GM23338 (cell line): ENCODE data around the gene THAP5. TPM values are rescaled to one million over a fixed set of nuclear protein-coding genes. Genes with fewer than 3 reads are reported as not detected.

Source experiments
- ATAC-seq: fragments of 200-7000 bp; cut with Tn5 transposase; 3 replicates; pipeline ENCODE4 v1.9.1; 2020
- DNase-seq: peaks from one replicate; pipeline ENCODE4 v3.0.0-alpha.2; 2015; ENCODE audit warnings: low spot score
- H2AFZ ChIP-seq: fragments of 200-600 bp; sonication (generic); 2 replicates; pipeline ENCODE4 v1.8.0; 2016; ENCODE audit warnings: antibody characterized with exemption, mild to moderate bottlenecking, moderate library complexity
- H3F3A ChIP-seq: fragments of 200-600 bp; sonication (generic); replicated peaks from 2 replicates; pipeline ENCODE4 v1.8.0; 2017; ENCODE audit warnings: antibody characterized with exemption, mixed run types, low read depth
- H3K27ac ChIP-seq: fragments of 200-600 bp; sonication (generic); 2 replicates; pipeline ENCODE4 v1.6.1; 2016; ENCODE audit warnings: low read depth
- H3K27me3 ChIP-seq: fragments of 200-600 bp; sonication (generic); 2 replicates; pipeline ENCODE4 v1.8.0; 2016; ENCODE audit warnings: mild to moderate bottlenecking, mixed run types, moderate library complexity; ENCODE audit not compliant: insufficient read depth
- H3K36me3 ChIP-seq: fragments of 200-600 bp; sonication (generic); 2 replicates; pipeline ENCODE4 v1.8.0; 2016; ENCODE audit warnings: mild to moderate bottlenecking; ENCODE audit not compliant: insufficient read depth
- H3K4me1 ChIP-seq: fragments of 200-600 bp; sonication (generic); 2 replicates; pipeline ENCODE4 v1.8.0; 2016; ENCODE audit warnings: mild to moderate bottlenecking, moderate library complexity; ENCODE audit not compliant: insufficient read depth
- H3K4me2 ChIP-seq: fragments of 200-600 bp; sonication (generic); 2 replicates; pipeline ENCODE4 v1.7.1; 2017; ENCODE audit warnings: mixed run types
- H3K4me3 ChIP-seq: fragments of 200-600 bp; sonication (generic); 2 replicates; pipeline ENCODE4 v1.6.1; 2016; ENCODE audit warnings: mixed run types
- H3K79me2 ChIP-seq: fragments of 200-600 bp; sonication (generic); replicated peaks from 2 replicates; pipeline ENCODE4 v1.8.0; 2017; ENCODE audit warnings: mild to moderate bottlenecking; ENCODE audit not compliant: insufficient read depth
- H3K9me2 ChIP-seq: fragments of 200-600 bp; sonication (generic); 2 replicates; pipeline ENCODE4 v1.8.0; 2017; ENCODE audit not compliant: insufficient read depth
- H4K20me1 ChIP-seq: fragments of 200-600 bp; sonication (generic); replicated peaks from 2 replicates; pipeline ENCODE4 v1.8.0; 2017; ENCODE audit warnings: mild to moderate bottlenecking; ENCODE audit not compliant: insufficient read depth
- H3K27ac Mint-ChIP-seq: 2 replicates; pipeline ENCODE4 v1.8.0; 2020; ENCODE audit warnings: inconsistent platforms, mild to moderate bottlenecking, moderate library complexity, mixed read lengths
- H3K27me3 Mint-ChIP-seq: 3 replicates; pipeline ENCODE4 v1.8.0; 2022; ENCODE audit warnings: low read depth, mild to moderate bottlenecking, moderate library complexity, mixed read lengths, inconsistent platforms; ENCODE audit not compliant: insufficient read depth, poor library complexity
- H3K36me3 Mint-ChIP-seq: 3 replicates; pipeline ENCODE4 v1.8.0; 2021; ENCODE audit warnings: low read depth, mild to moderate bottlenecking, inconsistent platforms, moderate library complexity, mixed read lengths
- H3K4me1 Mint-ChIP-seq: 3 replicates; pipeline ENCODE4 v1.8.0; 2020; ENCODE audit warnings: mild to moderate bottlenecking, inconsistent platforms, mixed read lengths
- H3K4me3 Mint-ChIP-seq: 3 replicates; pipeline ENCODE4 v1.8.0; 2021; ENCODE audit warnings: moderate library complexity, mild to moderate bottlenecking, inconsistent platforms, mixed read lengths
- H3K9me3 Mint-ChIP-seq: 3 replicates; pipeline ENCODE4 v1.8.0; 2020; ENCODE audit warnings: moderate library complexity, mild to moderate bottlenecking, inconsistent platforms, mixed read lengths
- EZH2 ChIP-seq: fragments of 200-600 bp; sonication (generic); IDR thresholded peaks from one replicate; pipeline ENCODE4 v1.8.0; 2017; ENCODE audit warnings: antibody characterized with exemption, mild to moderate bottlenecking, low read depth; ENCODE audit not compliant: unreplicated experiment
- EZH2phosphoT487 ChIP-seq: fragments of 200-600 bp; sonication (generic); IDR thresholded peaks from one replicate; pipeline ENCODE4 v1.8.1; 2018; ENCODE audit warnings: antibody characterized with exemption; ENCODE audit not compliant: unreplicated experiment
- JUNB ChIP-seq: IDR thresholded peaks from one replicate; pipeline ENCODE4 v1.6.1; 2016; ENCODE audit warnings: antibody characterized with exemption; ENCODE audit not compliant: unreplicated experiment
- NANOG ChIP-seq: IDR thresholded peaks from 2 replicates; pipeline ENCODE4 v1.6.1; 2016; ENCODE audit warnings: antibody characterized with exemption, borderline replicate concordance
- POLR2AphosphoS5 ChIP-seq: IDR thresholded peaks from 2 replicates; pipeline ENCODE4 v1.6.1; 2016; ENCODE audit warnings: antibody characterized with exemption, low read depth
- ZNF114 ChIP-seq: fragments of 250-450 bp; sonication (Bioruptor Pico); IDR thresholded peaks from 2 replicates; pipeline ENCODE4 v1.5.0; 2020; ENCODE audit warnings: mild to moderate bottlenecking, moderate library complexity
- polyA plus RNA-seq: library from polyadenylated mRNA; unstranded; fragments of >200 nt; fragmentation: Nextera tagmentation; extraction: Ambion mirVana; gene quantifications from 2 replicates; pipeline ENCODE4 v1.2.1, GENCODE V29; 2016
- total RNA-seq: library from RNA; depleted of rRNA; stranded (reverse); fragments of >200 nt; shearing (Covaris generic); gene quantifications from 2 replicates; pipeline ENCODE4 v1.2.3, GENCODE V29; 2014
- TF ChIP-seq, protein P1 (sequence below): fragments of 250-450 bp; sonication (Bioruptor Pico); IDR thresholded peaks from 2 replicates; pipeline ENCODE4 v1.5.0; 2020; ENCODE audit warnings: mild to moderate bottlenecking, moderate library complexity
- TF ChIP-seq, protein P2 (sequence below): IDR thresholded peaks from 2 replicates; pipeline ENCODE4 v1.6.1; 2016; ENCODE audit warnings: antibody characterized with exemption
- TF ChIP-seq, protein P3 (sequence below), 2 experiments: fragments of 200-600 bp in 1 of 2; sonication (generic) in 1 of 2; conservative IDR thresholded peaks; 2 replicates each; pipeline versions ENCODE4 v1.5.1 to v1.6.1; 2016 to 2017; ENCODE audit warnings: antibody characterized with exemption in 2 of 2, low read depth in 2 of 2, mild to moderate bottlenecking in 2 of 2, moderate library complexity in 1 of 2
- TF ChIP-seq, protein P4 (sequence below): IDR thresholded peaks from one replicate; pipeline ENCODE4 v1.6.1; 2018; ENCODE audit warnings: antibody characterized with exemption; ENCODE audit not compliant: unreplicated experiment

The THAP5 gene
- total and polyA plus RNA-seq, 2 experiments from 2014 or later = 18.2 to 32.3 TPM

DNA sequence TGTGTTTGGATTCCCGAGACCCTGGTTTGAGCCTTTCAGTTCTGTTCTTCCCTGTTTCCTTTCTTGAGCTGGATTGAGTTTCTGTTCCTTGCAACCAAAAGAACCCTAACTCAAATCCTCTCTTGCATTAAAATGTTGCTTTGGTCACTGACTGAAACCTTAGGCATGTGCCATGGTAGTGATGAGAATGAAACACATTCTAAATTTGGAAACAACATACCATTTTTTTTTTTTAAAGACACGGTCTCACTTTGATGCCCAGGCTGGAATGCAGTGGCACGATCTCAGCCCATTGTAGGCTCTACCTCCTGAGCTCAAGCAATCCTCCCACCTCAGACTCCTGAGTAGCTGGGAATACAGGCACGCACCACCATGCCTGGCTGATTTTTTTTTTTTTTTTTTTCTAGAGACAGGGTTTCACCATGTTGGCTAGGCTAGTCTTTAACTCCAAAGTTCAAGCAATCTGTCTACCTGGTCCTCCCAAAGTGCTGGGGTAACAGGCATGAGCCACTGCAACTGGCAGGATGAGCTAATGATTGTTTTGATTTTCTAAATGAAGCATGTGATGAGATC lies 8.4 kb downstream of the THAP5 start (continued):
- TF ChIP-seq, protein P1, sequence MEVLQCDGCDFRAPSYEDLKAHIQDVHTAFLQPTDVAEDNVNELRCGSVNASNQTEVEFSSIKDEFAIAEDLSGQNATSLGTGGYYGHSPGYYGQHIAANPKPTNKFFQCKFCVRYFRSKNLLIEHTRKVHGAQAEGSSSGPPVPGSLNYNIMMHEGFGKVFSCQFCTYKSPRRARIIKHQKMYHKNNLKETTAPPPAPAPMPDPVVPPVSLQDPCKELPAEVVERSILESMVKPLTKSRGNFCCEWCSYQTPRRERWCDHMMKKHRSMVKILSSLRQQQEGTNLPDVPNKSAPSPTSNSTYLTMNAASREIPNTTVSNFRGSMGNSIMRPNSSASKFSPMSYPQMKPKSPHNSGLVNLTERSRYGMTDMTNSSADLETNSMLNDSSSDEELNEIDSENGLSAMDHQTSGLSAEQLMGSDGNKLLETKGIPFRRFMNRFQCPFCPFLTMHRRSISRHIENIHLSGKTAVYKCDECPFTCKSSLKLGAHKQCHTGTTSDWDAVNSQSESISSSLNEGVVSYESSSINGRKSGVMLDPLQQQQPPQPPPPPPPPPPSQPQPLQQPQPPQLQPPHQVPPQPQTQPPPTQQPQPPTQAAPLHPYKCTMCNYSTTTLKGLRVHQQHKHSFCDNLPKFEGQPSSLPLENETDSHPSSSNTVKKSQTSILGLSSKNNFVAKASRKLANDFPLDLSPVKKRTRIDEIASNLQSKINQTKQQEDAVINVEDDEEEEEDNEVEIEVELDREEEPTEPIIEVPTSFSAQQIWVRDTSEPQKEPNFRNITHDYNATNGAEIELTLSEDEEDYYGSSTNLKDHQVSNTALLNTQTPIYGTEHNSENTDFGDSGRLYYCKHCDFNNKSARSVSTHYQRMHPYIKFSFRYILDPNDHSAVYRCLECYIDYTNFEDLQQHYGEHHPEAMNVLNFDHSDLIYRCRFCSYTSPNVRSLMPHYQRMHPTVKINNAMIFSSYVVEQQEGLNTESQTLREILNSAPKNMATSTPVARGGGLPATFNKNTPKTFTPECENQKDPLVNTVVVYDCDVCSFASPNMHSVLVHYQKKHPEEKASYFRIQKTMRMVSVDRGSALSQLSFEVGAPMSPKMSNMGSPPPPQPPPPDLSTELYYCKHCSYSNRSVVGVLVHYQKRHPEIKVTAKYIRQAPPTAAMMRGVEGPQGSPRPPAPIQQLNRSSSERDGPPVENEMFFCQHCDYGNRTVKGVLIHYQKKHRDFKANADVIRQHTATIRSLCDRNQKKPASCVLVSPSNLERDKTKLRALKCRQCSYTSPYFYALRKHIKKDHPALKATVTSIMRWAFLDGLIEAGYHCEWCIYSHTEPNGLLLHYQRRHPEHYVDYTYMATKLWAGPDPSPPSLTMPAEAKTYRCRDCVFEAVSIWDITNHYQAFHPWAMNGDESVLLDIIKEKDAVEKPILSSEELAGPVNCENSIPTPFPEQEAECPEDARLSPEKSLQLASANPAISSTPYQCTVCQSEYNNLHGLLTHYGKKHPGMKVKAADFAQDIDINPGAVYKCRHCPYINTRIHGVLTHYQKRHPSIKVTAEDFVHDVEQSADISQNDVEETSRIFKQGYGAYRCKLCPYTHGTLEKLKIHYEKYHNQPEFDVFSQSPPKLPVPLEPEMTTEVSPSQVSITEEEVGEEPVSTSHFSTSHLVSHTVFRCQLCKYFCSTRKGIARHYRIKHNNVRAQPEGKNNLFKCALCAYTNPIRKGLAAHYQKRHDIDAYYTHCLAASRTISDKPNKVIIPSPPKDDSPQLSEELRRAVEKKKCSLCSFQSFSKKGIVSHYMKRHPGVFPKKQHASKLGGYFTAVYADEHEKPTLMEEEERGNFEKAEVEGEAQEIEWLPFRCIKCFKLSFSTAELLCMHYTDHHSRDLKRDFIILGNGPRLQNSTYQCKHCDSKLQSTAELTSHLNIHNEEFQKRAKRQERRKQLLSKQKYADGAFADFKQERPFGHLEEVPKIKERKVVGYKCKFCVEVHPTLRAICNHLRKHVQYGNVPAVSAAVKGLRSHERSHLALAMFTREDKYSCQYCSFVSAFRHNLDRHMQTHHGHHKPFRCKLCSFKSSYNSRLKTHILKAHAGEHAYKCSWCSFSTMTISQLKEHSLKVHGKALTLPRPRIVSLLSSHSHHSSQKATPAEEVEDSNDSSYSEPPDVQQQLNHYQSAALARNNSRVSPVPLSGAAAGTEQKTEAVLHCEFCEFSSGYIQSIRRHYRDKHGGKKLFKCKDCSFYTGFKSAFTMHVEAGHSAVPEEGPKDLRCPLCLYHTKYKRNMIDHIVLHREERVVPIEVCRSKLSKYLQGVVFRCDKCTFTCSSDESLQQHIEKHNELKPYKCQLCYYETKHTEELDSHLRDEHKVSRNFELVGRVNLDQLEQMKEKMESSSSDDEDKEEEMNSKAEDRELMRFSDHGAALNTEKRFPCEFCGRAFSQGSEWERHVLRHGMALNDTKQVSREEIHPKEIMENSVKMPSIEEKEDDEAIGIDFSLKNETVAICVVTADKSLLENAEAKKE (CRISPR knock-in tag) = no peak
- TF ChIP-seq, protein P2, sequence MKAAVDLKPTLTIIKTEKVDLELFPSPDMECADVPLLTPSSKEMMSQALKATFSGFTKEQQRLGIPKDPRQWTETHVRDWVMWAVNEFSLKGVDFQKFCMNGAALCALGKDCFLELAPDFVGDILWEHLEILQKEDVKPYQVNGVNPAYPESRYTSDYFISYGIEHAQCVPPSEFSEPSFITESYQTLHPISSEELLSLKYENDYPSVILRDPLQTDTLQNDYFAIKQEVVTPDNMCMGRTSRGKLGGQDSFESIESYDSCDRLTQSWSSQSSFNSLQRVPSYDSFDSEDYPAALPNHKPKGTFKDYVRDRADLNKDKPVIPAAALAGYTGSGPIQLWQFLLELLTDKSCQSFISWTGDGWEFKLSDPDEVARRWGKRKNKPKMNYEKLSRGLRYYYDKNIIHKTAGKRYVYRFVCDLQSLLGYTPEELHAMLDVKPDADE = no peak

DNA sequence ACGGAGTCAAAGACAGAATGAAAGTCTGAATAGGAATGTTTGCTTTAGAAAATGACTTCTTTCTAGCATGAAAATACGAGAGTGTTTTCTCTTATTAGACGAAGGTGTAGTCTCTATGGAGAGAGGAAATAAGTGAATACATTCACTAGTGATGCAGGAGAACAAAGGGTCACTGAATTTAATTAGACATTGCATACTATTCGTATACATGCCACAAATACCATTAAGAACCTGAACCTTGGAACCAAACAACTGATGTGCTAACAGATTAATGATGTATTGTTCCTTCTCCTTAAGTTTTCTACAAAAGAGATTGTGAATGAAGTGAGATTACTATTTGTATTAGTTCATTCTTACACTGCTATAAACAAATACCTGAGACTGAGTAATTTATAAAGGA lies 10.3 kb downstream of the THAP5 start:
- H3K27me3 Mint-ChIP-seq = peaks cover 4% of the 10 kb centered on the region
- no peak overlapping the region for H2AFZ ChIP-seq
- H3K36me3 Mint-ChIP-seq = peaks cover 36% of the 10 kb centered on the region
- no peaks in the 10 kb centered on the region for H3K4me1 ChIP-seq
- ATAC-seq (no peak), DNase-seq (peak; percentile 8)
- H3K4me3 Mint-ChIP-seq = no peak overlapping the region
- no peaks in the 10 kb centered on the region for H3K9me2 ChIP-seq
- no peaks in the 10 kb centered on the region for H3K27me3 ChIP-seq
- H3K27ac ChIP-seq = no peak overlapping the region
- H3K36me3 ChIP-seq = peaks cover 6% of the 10 kb centered on the region; the same call in 1 of the 2 replicates
- H3K4me1 Mint-ChIP-seq = no peaks in the 10 kb centered on the region; the same call in 1 of the 3 replicates
- no peaks in the 10 kb centered on the region for H3F3A ChIP-seq
- no peak overlapping the region for H3K27ac Mint-ChIP-seq
- no peak overlapping the region for H3K4me2 ChIP-seq
- no peak overlapping the region for H3K4me3 ChIP-seq
- H4K20me1 ChIP-seq = no peaks in the 10 kb centered on the region
- no peaks in the 10 kb centered on the region; the same call in 1 of the 2 replicates for H3K79me2 ChIP-seq
- H3K9me3 Mint-ChIP-seq = peaks cover 27% of the 10 kb centered on the region
- TF ChIP-seq, protein P3, sequence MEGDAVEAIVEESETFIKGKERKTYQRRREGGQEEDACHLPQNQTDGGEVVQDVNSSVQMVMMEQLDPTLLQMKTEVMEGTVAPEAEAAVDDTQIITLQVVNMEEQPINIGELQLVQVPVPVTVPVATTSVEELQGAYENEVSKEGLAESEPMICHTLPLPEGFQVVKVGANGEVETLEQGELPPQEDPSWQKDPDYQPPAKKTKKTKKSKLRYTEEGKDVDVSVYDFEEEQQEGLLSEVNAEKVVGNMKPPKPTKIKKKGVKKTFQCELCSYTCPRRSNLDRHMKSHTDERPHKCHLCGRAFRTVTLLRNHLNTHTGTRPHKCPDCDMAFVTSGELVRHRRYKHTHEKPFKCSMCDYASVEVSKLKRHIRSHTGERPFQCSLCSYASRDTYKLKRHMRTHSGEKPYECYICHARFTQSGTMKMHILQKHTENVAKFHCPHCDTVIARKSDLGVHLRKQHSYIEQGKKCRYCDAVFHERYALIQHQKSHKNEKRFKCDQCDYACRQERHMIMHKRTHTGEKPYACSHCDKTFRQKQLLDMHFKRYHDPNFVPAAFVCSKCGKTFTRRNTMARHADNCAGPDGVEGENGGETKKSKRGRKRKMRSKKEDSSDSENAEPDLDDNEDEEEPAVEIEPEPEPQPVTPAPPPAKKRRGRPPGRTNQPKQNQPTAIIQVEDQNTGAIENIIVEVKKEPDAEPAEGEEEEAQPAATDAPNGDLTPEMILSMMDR (conservative IDR thresholded peaks at IDR 0.05; ENCODE audit: low read depth in 2 of 2) = no peak
- TF ChIP-seq EZH2phosphoT487 (no peak), ZNF114 (CRISPR knock-in tag) (no peak), NANOG (no peak), JUNB (no peak), POLR2AphosphoS5 (no peak), EZH2 (no peak)
- TF ChIP-seq, protein P4, sequence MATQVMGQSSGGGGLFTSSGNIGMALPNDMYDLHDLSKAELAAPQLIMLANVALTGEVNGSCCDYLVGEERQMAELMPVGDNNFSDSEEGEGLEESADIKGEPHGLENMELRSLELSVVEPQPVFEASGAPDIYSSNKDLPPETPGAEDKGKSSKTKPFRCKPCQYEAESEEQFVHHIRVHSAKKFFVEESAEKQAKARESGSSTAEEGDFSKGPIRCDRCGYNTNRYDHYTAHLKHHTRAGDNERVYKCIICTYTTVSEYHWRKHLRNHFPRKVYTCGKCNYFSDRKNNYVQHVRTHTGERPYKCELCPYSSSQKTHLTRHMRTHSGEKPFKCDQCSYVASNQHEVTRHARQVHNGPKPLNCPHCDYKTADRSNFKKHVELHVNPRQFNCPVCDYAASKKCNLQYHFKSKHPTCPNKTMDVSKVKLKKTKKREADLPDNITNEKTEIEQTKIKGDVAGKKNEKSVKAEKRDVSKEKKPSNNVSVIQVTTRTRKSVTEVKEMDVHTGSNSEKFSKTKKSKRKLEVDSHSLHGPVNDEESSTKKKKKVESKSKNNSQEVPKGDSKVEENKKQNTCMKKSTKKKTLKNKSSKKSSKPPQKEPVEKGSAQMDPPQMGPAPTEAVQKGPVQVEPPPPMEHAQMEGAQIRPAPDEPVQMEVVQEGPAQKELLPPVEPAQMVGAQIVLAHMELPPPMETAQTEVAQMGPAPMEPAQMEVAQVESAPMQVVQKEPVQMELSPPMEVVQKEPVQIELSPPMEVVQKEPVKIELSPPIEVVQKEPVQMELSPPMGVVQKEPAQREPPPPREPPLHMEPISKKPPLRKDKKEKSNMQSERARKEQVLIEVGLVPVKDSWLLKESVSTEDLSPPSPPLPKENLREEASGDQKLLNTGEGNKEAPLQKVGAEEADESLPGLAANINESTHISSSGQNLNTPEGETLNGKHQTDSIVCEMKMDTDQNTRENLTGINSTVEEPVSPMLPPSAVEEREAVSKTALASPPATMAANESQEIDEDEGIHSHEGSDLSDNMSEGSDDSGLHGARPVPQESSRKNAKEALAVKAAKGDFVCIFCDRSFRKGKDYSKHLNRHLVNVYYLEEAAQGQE = no peak
